ENCODE measurements around the gene ZMYND8.

The ZMYND8 gene

GRCh38 chr20:47349365-47350180 is 6.9 kb downstream of the ZMYND8 start:
- no peak overlapping the region for H3K4me3 ChIP-seq (ENCODE audit: low read length in 2 of 2)
- H4K91ac ChIP-seq (ENCODE audit: low read depth, low read length, poor library complexity) = no peak overlapping the region
- H3K9ac ChIP-seq (ENCODE audit: low read depth, low read length, poor library complexity) = no peak overlapping the region
- no peak overlapping the region for H4K8ac ChIP-seq (ENCODE audit: low read depth, low read length)
- H2BK15ac ChIP-seq (ENCODE audit: low read length) = no peak overlapping the region
- H3K79me1 ChIP-seq (ENCODE audit: low read depth, low read length) = peaks cover 4% of the 10 kb centered on the region
- no peak overlapping the region for H2AK5ac ChIP-seq (ENCODE audit: low read depth, low read length)
- no peaks in the 10 kb centered on the region for H3K9me3 ChIP-seq (replicated peaks in 1 of 2; ENCODE audit: control insufficient read depth in 2 of 2, insufficient read depth in 1 of 2, low read depth in 1 of 2, low read length in 2 of 2)
- H3K18ac ChIP-seq (ENCODE audit: low read length) = no peak overlapping the region
- no peak overlapping the region for H2BK5ac ChIP-seq (ENCODE audit: low read length)
- H3K27me3 ChIP-seq (ENCODE audit: control insufficient read depth in 3 of 3, insufficient read depth in 3 of 3, low read depth in 1 of 3, low read length in 3 of 3) = no peaks in the 10 kb centered on the region
- H3K23ac ChIP-seq (ENCODE audit: low read depth, low read length, poor library complexity) = no peak overlapping the region
- no peak overlapping the region for H2BK12ac ChIP-seq (ENCODE audit: low read length)
- H3K4me1 ChIP-seq (ENCODE audit: control insufficient read depth in 2 of 2, insufficient read depth in 1 of 2, low read depth in 1 of 2, low read length in 2 of 2) = peaks cover 47 to 63% of the 10 kb centered on the region in 2 donors
- no peak overlapping the region for H3K4ac ChIP-seq (ENCODE audit: low read length)
- WGBS, 2 donors (ENCODE audit: extremely low coverage in 2 of 2, insufficient read length in 2 of 2, insufficient replicate concordance in 1 of 2) = no CpG with 5 or more reads among the region's 7 CpGs
- H3K27ac ChIP-seq (replicated peaks; ENCODE audit: low read length) = peak overlapping the region; percentile 92
- H2BK120ac ChIP-seq (ENCODE audit: low read depth, low read length) = no peak overlapping the region
- H3K4me2 ChIP-seq (ENCODE audit: insufficient read depth, low read length, poor library complexity, severe bottlenecking) = no peak overlapping the region
- peaks cover 2 to 93% of the 10 kb centered on the region in 2 donors for H3K36me3 ChIP-seq (replicated peaks in 1 of 2; ENCODE audit: control insufficient read depth in 2 of 2, insufficient read depth in 2 of 2, low read length in 2 of 2)
- H3K14ac ChIP-seq (ENCODE audit: low read length) = no peak overlapping the region
- DNase-seq (ENCODE audit: low spot score) = no peak
- no peak overlapping the region for H2AFZ ChIP-seq (ENCODE audit: low read length)

DNA sequence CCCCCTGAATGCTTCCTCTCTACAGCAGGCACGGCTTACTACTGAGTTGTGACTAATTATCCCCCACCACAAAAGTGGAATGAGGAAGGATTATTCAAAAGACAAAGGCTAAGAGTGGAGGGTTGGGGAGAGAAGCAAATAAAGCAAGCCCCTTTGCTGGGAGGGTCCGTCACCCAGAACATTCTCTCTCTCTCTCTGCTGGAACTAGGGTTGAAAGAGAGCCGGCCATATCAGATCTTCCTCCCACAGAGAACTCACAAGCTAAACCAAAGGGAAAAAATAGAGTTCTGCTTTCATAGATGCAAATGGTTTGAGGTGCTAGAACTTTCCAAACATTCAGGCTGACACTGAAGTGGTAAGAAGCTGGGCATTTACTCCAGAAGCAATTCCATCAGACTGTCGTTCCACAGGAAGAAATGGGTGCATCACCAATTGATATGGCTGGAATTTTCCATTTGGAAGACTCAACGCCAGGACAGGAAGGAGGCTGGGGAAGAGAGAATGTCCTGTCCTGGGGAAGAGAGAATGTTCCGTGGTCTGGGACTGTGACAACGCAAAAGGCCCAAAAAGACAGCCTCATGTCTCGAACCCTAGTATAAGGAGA is 7.9 kb downstream of the ZMYND8 start:
- no peak for DNase-seq (ENCODE audit: low spot score)
- whole genome bisulfite sequencing, 2 donors (ENCODE audit: extremely low coverage in 2 of 2, insufficient read length in 2 of 2, insufficient replicate concordance in 1 of 2) = no CpG with 5 or more reads among the region's 8 CpGs
- peak overlapping the region; percentile 92 for H3K27ac ChIP-seq (replicated peaks; ENCODE audit: low read length)

GRCh38 chr20:47347661-47348435 is 8.7 kb downstream of the ZMYND8 start:
- Histone ChIP-seq H3K4me2 (ENCODE audit: insufficient read depth, low read length, poor library complexity, severe bottlenecking) (peak overlapping the region; percentile 23), H2AK5ac (ENCODE audit: low read depth, low read length) (no peak overlapping the region), H3K4me3 (ENCODE audit: low read length in 2 of 2) (no peak overlapping the region), H3K27ac (replicated peaks; ENCODE audit: low read length) (peak overlapping the region; percentile 92), H3K14ac (ENCODE audit: low read length) (no peak overlapping the region), H2BK15ac (ENCODE audit: low read length) (no peak overlapping the region), H4K8ac (ENCODE audit: low read depth, low read length) (no peak overlapping the region), H2BK120ac (ENCODE audit: low read depth, low read length) (no peak overlapping the region), H2BK5ac (ENCODE audit: low read length) (no peak overlapping the region), H3K36me3 (replicated peaks in 1 of 2; ENCODE audit: control insufficient read depth in 2 of 2, insufficient read depth in 2 of 2, low read length in 2 of 2) (peaks cover 2 to 93% of the 10 kb centered on the region in 2 donors), H3K18ac (ENCODE audit: low read length) (no peak overlapping the region), H3K23ac (ENCODE audit: low read depth, low read length, poor library complexity) (no peak overlapping the region), H3K4me1 (ENCODE audit: control insufficient read depth in 2 of 2, insufficient read depth in 1 of 2, low read depth in 1 of 2, low read length in 2 of 2) (peaks cover 41 to 47% of the 10 kb centered on the region in 2 donors), H3K79me1 (ENCODE audit: low read depth, low read length) (peaks cover 6% of the 10 kb centered on the region), H3K9ac (ENCODE audit: low read depth, low read length, poor library complexity) (no peak overlapping the region), H4K91ac (ENCODE audit: low read depth, low read length, poor library complexity) (no peak overlapping the region), H2BK12ac (ENCODE audit: low read length) (no peak overlapping the region), H3K4ac (ENCODE audit: low read length) (no peak overlapping the region), H3K27me3 (ENCODE audit: control insufficient read depth in 3 of 3, insufficient read depth in 3 of 3, low read depth in 1 of 3, low read length in 3 of 3) (no peaks in the 10 kb centered on the region), H3K9me3 (replicated peaks in 1 of 2; ENCODE audit: control insufficient read depth in 2 of 2, insufficient read depth in 1 of 2, low read depth in 1 of 2, low read length in 2 of 2) (peaks cover 0 to 4% of the 10 kb centered on the region in 2 donors), H2AFZ (ENCODE audit: low read length) (no peak overlapping the region)
- WGBS, 2 donors (ENCODE audit: extremely low coverage in 2 of 2, insufficient read length in 2 of 2, insufficient replicate concordance in 1 of 2) = no CpG with 5 or more reads among the region's 4 CpGs
- no peak for DNase-seq (ENCODE audit: low spot score)

More for the DNA sequence above, 7.9 kb downstream of the ZMYND8 start:
- no peak overlapping the region for H4K91ac ChIP-seq (ENCODE audit: low read depth, low read length, poor library complexity)
- H3K9ac ChIP-seq (ENCODE audit: low read depth, low read length, poor library complexity) = no peak overlapping the region
- no peak overlapping the region for H3K4me3 ChIP-seq (ENCODE audit: low read length in 2 of 2)
- H3K27me3 ChIP-seq (ENCODE audit: control insufficient read depth in 3 of 3, insufficient read depth in 3 of 3, low read depth in 1 of 3, low read length in 3 of 3) = no peaks in the 10 kb centered on the region
- no peak overlapping the region for H2AFZ ChIP-seq (ENCODE audit: low read length)
- peak overlapping the region; percentile 1 for H3K18ac ChIP-seq (ENCODE audit: low read length)
- H3K14ac ChIP-seq (ENCODE audit: low read length) = no peak overlapping the region
- peak overlapping the region; percentile 19 for H3K4me2 ChIP-seq (ENCODE audit: insufficient read depth, low read length, poor library complexity, severe bottlenecking)
- no peak overlapping the region for H2BK12ac ChIP-seq (ENCODE audit: low read length)
- H3K9me3 ChIP-seq (replicated peaks in 1 of 2; ENCODE audit: control insufficient read depth in 2 of 2, insufficient read depth in 1 of 2, low read depth in 1 of 2, low read length in 2 of 2) = no peaks in the 10 kb centered on the region
- no peak overlapping the region for H3K4ac ChIP-seq (ENCODE audit: low read length)
- H3K79me1 ChIP-seq (ENCODE audit: low read depth, low read length) = peaks cover 4% of the 10 kb centered on the region
- H3K36me3 ChIP-seq (replicated peaks in 1 of 2; ENCODE audit: control insufficient read depth in 2 of 2, insufficient read depth in 2 of 2, low read length in 2 of 2) = peaks cover 2 to 93% of the 10 kb centered on the region in 2 donors
- H2BK5ac ChIP-seq (ENCODE audit: low read length) = no peak overlapping the region
- H2BK120ac ChIP-seq (ENCODE audit: low read depth, low read length) = no peak overlapping the region
- H3K4me1 ChIP-seq (ENCODE audit: control insufficient read depth in 2 of 2, insufficient read depth in 1 of 2, low read depth in 1 of 2, low read length in 2 of 2) = peaks cover 42 to 55% of the 10 kb centered on the region in 2 donors
- no peak overlapping the region for H2AK5ac ChIP-seq (ENCODE audit: low read depth, low read length)
- H4K8ac ChIP-seq (ENCODE audit: low read depth, low read length) = no peak overlapping the region
- H2BK15ac ChIP-seq (ENCODE audit: low read length) = no peak overlapping the region
- no peak overlapping the region for H3K23ac ChIP-seq (ENCODE audit: low read depth, low read length, poor library complexity)

Measured in neuronal stem cell (in vitro differentiated cells).